Lower leg skin (tissue), 3 donors: ENCODE measurements around the gene NLRP9.

ENCODE experiments used
- CTCF ChIP-seq, 3 donors: fragments of 450-650 bp; IDR thresholded peaks; one replicate each; pipeline ENCODE4 v1.5.1; 2016; ENCODE audit warnings: antibody characterized with exemption in 3 of 3, mild to moderate bottlenecking in 3 of 3, moderate library complexity in 2 of 3
- POLR2A ChIP-seq, 2 donors: fragments of 450-650 bp; IDR thresholded peaks; one replicate each; pipeline ENCODE4 v1.6.1; 2016 to 2017; ENCODE audit warnings: antibody characterized with exemption in 2 of 2, mild to moderate bottlenecking in 1 of 2, moderate library complexity in 1 of 2

- TF ChIP-seq CTCF (IDR thresholded peaks at IDR 0.05) (no peak), POLR2A (IDR thresholded peaks at IDR 0.05) (no peak)
Measured at GRCh38 chr19:55685776-55686175, 52.4 kb downstream of the NLRP9 start.
